Measurements from ENCODE around the gene MZB1. TPM values are rescaled to one million over a fixed set of nuclear protein-coding genes. Genes with fewer than 3 reads are reported as not detected.

MZB1 gene
- 0.52 TPM for polyA plus RNA-seq (ENCODE audit: insufficient read length)

- DNase-seq (ENCODE audit: low read depth) = no peak
Observed at GRCh38 chr5:139389701-139390638, at the start of gene MZB1. MZB1 (minus strand) TSS chr5:139389913; CDS start chr5:139389856, 57 bp downstream.

- peak; percentile 85 for DNase-seq (ENCODE audit: low read depth)
Observed at GRCh38 chr5:139439013-139439903, 49.5 kb upstream of the MZB1 start, which contains the start of gene DNAJC18. DNAJC18 (minus strand) TSS chr5:139439525; CDS start chr5:139439445, 80 bp downstream.

- no peak for DNase-seq (ENCODE audit: low read depth)
Observed at GRCh38 chr5:139438707-139439012, 48.9 kb upstream of the MZB1 start.

GRCh38 chr5:139435676-139436075 lies 46.0 kb upstream of the MZB1 start:
- DNase-seq (ENCODE audit: low read depth) = no peak

- no peak for DNase-seq (ENCODE audit: low read depth)
Observed at GRCh38 chr5:139431706-139432105, 42.0 kb upstream of the MZB1 start.

GRCh38 chr5:139430015-139430414 lies 40.3 kb upstream of the MZB1 start:
- no peak for DNase-seq (ENCODE audit: low read depth)

- DNase-seq (ENCODE audit: low read depth) = no peak
Observed at GRCh38 chr5:139426203-139426885, 36.6 kb upstream of the MZB1 start.

GRCh38 chr5:139425497-139425896 lies 35.8 kb upstream of the MZB1 start:
- DNase-seq (ENCODE audit: low read depth) = no peak

- peak; percentile 67 for DNase-seq (ENCODE audit: low read depth)
Observed at GRCh38 chr5:139422307-139422893, 32.7 kb upstream of the MZB1 start.

GRCh38 chr5:139419226-139420192 lies 29.8 kb upstream of the MZB1 start:
- no peak for DNase-seq (ENCODE audit: low read depth)

GRCh38 chr5:139418793-139419192 lies 29.1 kb upstream of the MZB1 start:
- DNase-seq (ENCODE audit: low read depth) = no peak

- DNase-seq (ENCODE audit: low read depth) = no peak
Observed at GRCh38 chr5:139417214-139417613, 27.5 kb upstream of the MZB1 start.

- no peak for DNase-seq (ENCODE audit: low read depth)
Observed at GRCh38 chr5:139416651-139417050, 26.9 kb upstream of the MZB1 start.

GRCh38 chr5:139415869-139416268 lies 26.2 kb upstream of the MZB1 start:
- no peak for DNase-seq (ENCODE audit: low read depth)

GRCh38 chr5:139415221-139415861 lies 25.6 kb upstream of the MZB1 start:
- no peak for DNase-seq (ENCODE audit: low read depth)

- no peak for DNase-seq (ENCODE audit: low read depth)
Observed at GRCh38 chr5:139414581-139415130, 24.9 kb upstream of the MZB1 start.

GRCh38 chr5:139413963-139414362 lies 24.2 kb upstream of the MZB1 start:
- no peak for DNase-seq (ENCODE audit: low read depth)

- no peak for DNase-seq (ENCODE audit: low read depth)
Observed at GRCh38 chr5:139413153-139413552, 23.4 kb upstream of the MZB1 start.

Data from forelimb muscle (tissue), 1 donor.